ENCODE data around the gene AATK.

- no peak for TF ChIP-seq POLR2A (IDR thresholded peaks at IDR 0.05)
- TF ChIP-seq CTCF (IDR thresholded peaks at IDR 0.05) = no peak
These were observed 29.7 kb downstream of the AATK start for GRCh38 chr17:81136366-81136765.
